Gastrocnemius medialis (tissue), 4 donors: Measurements from ENCODE around the gene COX6A1. TPM values are rescaled to one million over a fixed set of nuclear protein-coding genes. Genes with fewer than 3 reads are reported as not detected.

Experiments used
- ATAC-seq, 2 donors: fragments of 150-250 bp; one replicate each; pipeline ENCODE4 v1.9.1; 2016
- DNase-seq, 2 donors: peaks; one replicate each; pipeline ENCODE4 v3.0.0-alpha.2; 2019
- H3K27ac ChIP-seq, 4 donors: fragments of 200-600 bp; sonication (generic); 1 replicate in 1 of 4; 2 replicates in 3 of 4; pipeline ENCODE4 v1.5.1; 2016 to 2018; ENCODE audit warnings: mild to moderate bottlenecking in 2 of 4, moderate library complexity in 1 of 4
- H3K27me3 ChIP-seq, 3 donors: fragments of 200-600 bp; sonication (generic) in 2 of 3; 1 replicate in 1 of 3; 2 replicates in 2 of 3; pipeline versions ENCODE4 v1.5.1 to v1.6.0; 2016 to 2019; ENCODE audit warnings: mild to moderate bottlenecking in 1 of 3, moderate library complexity in 1 of 3
- H3K36me3 ChIP-seq, 2 donors: fragments of 200-600 bp; sonication (generic) in 1 of 2; one replicate each; pipeline ENCODE4 v1.5.1; 2017 to 2018
- H3K4me1 ChIP-seq, 2 donors: fragments of 200-600 bp; sonication (generic) in 1 of 2; one replicate each; pipeline ENCODE4 v1.5.1; 2016 to 2017; ENCODE audit warnings: mild to moderate bottlenecking in 2 of 2
- H3K4me3 ChIP-seq, 4 donors: fragments of 200-600 bp; sonication (generic) in 3 of 4; 1 replicate in 1 of 4; 2 replicates in 3 of 4; pipeline ENCODE4 v1.5.1; 2016 to 2019; ENCODE audit warnings: mild to moderate bottlenecking in 2 of 4
- H3K9me3 ChIP-seq, 3 donors: fragments of 200-600 bp; sonication (generic) in 2 of 3; 1 replicate in 1 of 3; 2 replicates in 2 of 3; pipeline ENCODE4 v1.5.1; 2016 to 2019
- POLR2A ChIP-seq, 2 donors: fragments of 450-650 bp; IDR thresholded peaks; one replicate each; pipeline ENCODE4 v1.6.1; 2017; ENCODE audit warnings: antibody characterized with exemption in 2 of 2, mild to moderate bottlenecking in 2 of 2, moderate library complexity in 2 of 2
- in situ Hi-C, 4 donors: fragments of 200-750 bp; cut with MboI; loops; one replicate each; pipeline versions ENCODE4 v1.15.0 to v1.8.0; 2017; ENCODE audit warnings: low sequenced_read_pairs in 4 of 4
- intact Hi-C: fragments of 100-400 bp; cut with DNase I; formaldehyde crosslinking; loops from one replicate; pipeline ENCODE4 v1.15.1; 2023; ENCODE audit warnings: low total_unique reads
- total RNA-seq, 4 donors: library from RNA; depleted of rRNA; stranded (reverse); fragments of >200 nt; gene quantifications; one replicate each; pipeline versions ENCODE4 v1.1.0 to v1.2.3, GENCODE V29; 2016
- TF ChIP-seq, protein P1 (sequence below), 5 experiments: fragments of 450-650 bp in 3 of 5; fragments of 200-600 bp in 2 of 5; sonication (generic) in 2 of 5; IDR thresholded peaks in 4 of 5; conservative IDR thresholded peaks in 1 of 5; 1 replicate in 4 of 5; 2 replicates in 1 of 5; pipeline ENCODE4 v1.5.1; 2016 to 2019; ENCODE audit warnings: antibody characterized with exemption in 5 of 5, mild to moderate bottlenecking in 3 of 5, moderate library complexity in 3 of 5

COX6A1 gene
- total RNA-seq, 4 donors from 2014 or later = 46.9 to 90.8 (median 74.3) TPM

DNA sequence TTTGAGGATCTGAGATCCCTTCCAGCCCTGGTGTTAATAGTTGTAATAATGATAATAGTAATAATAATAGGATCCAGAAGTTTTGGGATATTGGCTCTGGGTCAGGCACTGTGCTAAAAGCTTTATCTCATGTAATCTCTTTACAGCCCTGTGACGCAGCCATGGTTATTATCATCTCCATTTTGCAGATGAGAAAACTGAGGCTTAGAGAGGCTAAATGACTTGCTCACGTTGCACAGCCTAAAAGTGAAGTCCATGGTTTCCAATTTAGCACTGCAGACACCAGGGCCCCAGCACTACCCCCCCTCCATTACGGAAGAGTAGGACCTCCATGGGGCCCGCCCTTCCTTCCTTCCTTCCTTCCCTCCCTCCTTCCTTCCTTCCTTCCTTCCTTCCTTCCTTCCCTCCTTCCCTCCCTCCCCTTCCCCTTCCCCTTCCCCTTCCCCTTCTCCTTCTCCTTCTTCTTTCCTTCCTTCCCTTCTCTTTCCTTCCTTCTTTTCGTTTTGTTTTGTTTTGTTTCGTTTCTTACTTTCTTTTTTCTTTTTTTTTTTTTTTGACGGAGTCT is 14.9 kb upstream of the COX6A1 start:
- Histone ChIP-seq H3K27me3 (peaks cover 0 to 10% (median 8%) of the 10 kb centered on the region in 3 donors), H3K4me3 (no peak overlapping the region), H3K4me1 (no peaks in the 10 kb centered on the region), H3K9me3 (no peaks in the 10 kb centered on the region), H3K27ac (no peak overlapping the region), H3K36me3 (no peaks in the 10 kb centered on the region)
- TF ChIP-seq POLR2A (IDR thresholded peaks at IDR 0.05) = no peak
- TF ChIP-seq, protein P1, sequence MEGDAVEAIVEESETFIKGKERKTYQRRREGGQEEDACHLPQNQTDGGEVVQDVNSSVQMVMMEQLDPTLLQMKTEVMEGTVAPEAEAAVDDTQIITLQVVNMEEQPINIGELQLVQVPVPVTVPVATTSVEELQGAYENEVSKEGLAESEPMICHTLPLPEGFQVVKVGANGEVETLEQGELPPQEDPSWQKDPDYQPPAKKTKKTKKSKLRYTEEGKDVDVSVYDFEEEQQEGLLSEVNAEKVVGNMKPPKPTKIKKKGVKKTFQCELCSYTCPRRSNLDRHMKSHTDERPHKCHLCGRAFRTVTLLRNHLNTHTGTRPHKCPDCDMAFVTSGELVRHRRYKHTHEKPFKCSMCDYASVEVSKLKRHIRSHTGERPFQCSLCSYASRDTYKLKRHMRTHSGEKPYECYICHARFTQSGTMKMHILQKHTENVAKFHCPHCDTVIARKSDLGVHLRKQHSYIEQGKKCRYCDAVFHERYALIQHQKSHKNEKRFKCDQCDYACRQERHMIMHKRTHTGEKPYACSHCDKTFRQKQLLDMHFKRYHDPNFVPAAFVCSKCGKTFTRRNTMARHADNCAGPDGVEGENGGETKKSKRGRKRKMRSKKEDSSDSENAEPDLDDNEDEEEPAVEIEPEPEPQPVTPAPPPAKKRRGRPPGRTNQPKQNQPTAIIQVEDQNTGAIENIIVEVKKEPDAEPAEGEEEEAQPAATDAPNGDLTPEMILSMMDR (IDR thresholded peaks at IDR 0.05 in 4 of 5, conservative IDR thresholded peaks at IDR 0.05 in 1 of 5) = no peak
- intact Hi-C loops (loop anchor here (5.0 kb wide), 1 partner anchor 81 kb away; no protein-coding TSS in a partner anchor), in situ Hi-C loops (loop anchor here in 3 of 4 donors (10.0 kb wide), 2 partner anchors 68 to 78 kb away; no protein-coding TSS in a partner anchor)
- no peak for ATAC-seq
- DNase-seq = no peak

DNA sequence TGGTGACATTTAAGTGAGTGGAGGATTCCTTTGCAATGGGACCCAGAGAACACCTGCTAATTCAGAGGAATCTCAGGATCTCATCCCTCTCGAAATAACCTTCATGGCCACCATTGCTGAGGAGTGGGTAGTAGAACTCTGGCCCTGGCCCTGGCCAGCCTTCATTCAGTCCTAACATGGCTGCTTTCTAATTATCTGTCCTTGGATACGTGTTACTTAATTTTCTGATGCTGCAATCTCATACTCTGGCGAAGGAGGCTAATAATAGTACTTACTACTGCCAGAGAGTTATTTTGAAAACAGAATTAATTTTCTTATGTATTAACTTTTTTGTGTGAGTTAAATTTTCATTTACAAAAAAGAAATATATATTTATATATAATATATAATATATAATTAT is 12.1 kb upstream of the COX6A1 start:
- DNase-seq = no peak
- Histone ChIP-seq H3K9me3 (no peaks in the 10 kb centered on the region), H3K36me3 (no peaks in the 10 kb centered on the region), H3K27ac (no peak overlapping the region), H3K4me3 (no peak overlapping the region), H3K27me3 (peaks cover 0 to 2% (median 0%) of the 10 kb centered on the region in 3 donors), H3K4me1 (no peaks in the 10 kb centered on the region)
- in situ Hi-C loops (loop anchor here in 3 of 4 donors (10.0 kb wide), 2 partner anchors 71 to 81 kb away; no protein-coding TSS in a partner anchor), intact Hi-C loops (no loop called here)
- no peak for ATAC-seq
- TF ChIP-seq, protein P1 (IDR thresholded peaks at IDR 0.05 in 4 of 5, conservative IDR thresholded peaks at IDR 0.05 in 1 of 5) = no peak
- no peak for TF ChIP-seq POLR2A (IDR thresholded peaks at IDR 0.05)

DNA sequence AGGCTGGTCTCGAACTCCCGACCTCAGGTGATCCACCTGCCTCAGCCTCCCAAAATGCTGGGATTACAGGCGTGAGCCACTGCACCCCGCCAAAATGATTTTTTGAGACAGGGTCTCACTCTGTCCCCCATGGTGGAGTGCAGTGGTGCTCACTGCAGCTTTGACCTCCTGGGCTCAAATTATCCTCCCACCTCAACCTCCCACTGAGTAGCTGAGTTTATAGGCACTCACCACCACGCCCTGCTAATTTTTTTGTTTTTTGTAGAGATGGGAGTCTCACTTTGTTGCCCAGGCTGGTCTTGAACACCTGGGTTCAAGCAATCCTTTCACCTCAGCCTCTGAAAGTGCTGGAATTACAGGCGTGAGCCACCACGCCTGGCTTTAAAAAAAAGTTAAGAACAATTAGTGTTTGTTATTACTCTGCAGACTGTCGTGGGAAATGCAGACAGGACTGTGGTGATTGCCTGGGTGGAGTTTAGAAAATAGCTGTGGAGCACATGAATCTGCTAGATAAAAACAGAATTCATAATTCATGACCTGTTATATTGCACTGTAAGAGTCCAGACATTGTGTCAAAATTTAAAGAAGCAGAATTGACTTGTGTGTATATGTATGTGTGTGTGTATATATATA is 9.2 kb upstream of the COX6A1 start:
- no peak overlapping the region for H3K27ac ChIP-seq
- H3K4me1 ChIP-seq = no peaks in the 10 kb centered on the region
- in situ Hi-C loops = loop anchor here in 3 of 4 donors (10.0 kb wide), 2 partner anchors 74 to 84 kb away; no protein-coding TSS in a partner anchor
- H3K36me3 ChIP-seq = no peaks in the 10 kb centered on the region
- peaks cover 0 to 2% (median 0%) of the 10 kb centered on the region in 3 donors for H3K27me3 ChIP-seq
- TF ChIP-seq, protein P1 (IDR thresholded peaks at IDR 0.05 in 4 of 5, conservative IDR thresholded peaks at IDR 0.05 in 1 of 5) = no peak
- TF ChIP-seq POLR2A (IDR thresholded peaks at IDR 0.05) = no peak
- H3K9me3 ChIP-seq = no peaks in the 10 kb centered on the region
- H3K4me3 ChIP-seq = no peak overlapping the region
- intact Hi-C loops = no loop called here
- no peak for ATAC-seq
- no peak for DNase-seq

DNA sequence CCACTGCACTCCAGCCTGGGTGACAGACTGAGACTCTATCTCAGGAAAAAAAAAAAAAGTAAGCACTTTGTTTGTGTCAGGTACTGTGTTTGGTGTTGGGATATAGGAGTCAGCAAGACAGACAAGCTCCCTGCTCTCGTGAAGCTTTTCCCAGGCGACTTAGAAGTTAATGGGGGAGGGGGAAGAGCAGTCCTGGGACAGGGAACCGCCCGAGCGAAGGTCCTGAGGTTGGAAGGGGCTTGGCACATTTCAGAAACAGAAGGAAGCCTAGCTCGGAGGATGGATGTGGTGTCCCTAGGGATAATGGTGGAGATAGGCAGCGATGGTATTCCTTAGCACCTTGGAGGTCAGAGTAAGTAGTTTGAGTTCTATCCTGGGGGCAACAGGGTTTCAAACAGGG is 8.5 kb upstream of the COX6A1 start:
- intact Hi-C loops = no loop called here
- no peak for TF ChIP-seq POLR2A (IDR thresholded peaks at IDR 0.05)
- TF ChIP-seq, protein P1 (IDR thresholded peaks at IDR 0.05 in 4 of 5, conservative IDR thresholded peaks at IDR 0.05 in 1 of 5) = no peak
- no peak overlapping the region for H3K4me3 ChIP-seq
- no peaks in the 10 kb centered on the region for H3K9me3 ChIP-seq
- ATAC-seq (no peak), DNase-seq (no peak)
- H3K36me3 ChIP-seq = no peaks in the 10 kb centered on the region
- H3K4me1 ChIP-seq = no peaks in the 10 kb centered on the region
- no peak overlapping the region for H3K27ac ChIP-seq
- peaks cover 0 to 2% (median 0%) of the 10 kb centered on the region in 3 donors for H3K27me3 ChIP-seq
- in situ Hi-C loops = loop anchor here in 3 of 4 donors (10.0 kb wide), 2 partner anchors 75 to 85 kb away; no protein-coding TSS in a partner anchor
